Adrenal gland (tissue), 12 donors: ENCODE measurements around the gene SNRK. TPM values are rescaled to one million over a fixed set of nuclear protein-coding genes. Genes with fewer than 3 reads are reported as not detected.

Experiments
- DNase-seq, 7 donors: peaks; one replicate each; pipeline ENCODE4 v3.0.0-alpha.2; 2019 to 2020
- H3K27ac ChIP-seq, 5 donors: fragments of 200-600 bp; sonication (generic) in 4 of 5; 1 replicate in 3 of 5; 2 replicates in 2 of 5; pipeline versions ENCODE4 v1.5.1 to v1.8.0; 2016 to 2020; ENCODE audit warnings: mild to moderate bottlenecking in 1 of 5
- H3K27me3 ChIP-seq: fragments of 200-600 bp; 2 replicates; pipeline ENCODE4 v1.8.0; 2021
- H3K36me3 ChIP-seq, 2 donors: fragments of 200-600 bp; replicated peaks in 1 of 2; 1 replicate in 1 of 2; 2 replicates in 1 of 2; pipeline versions ENCODE4 v1.5.1 to v1.8.0; 2018 to 2022
- H3K4me1 ChIP-seq, 2 donors: fragments of 200-600 bp; replicated peaks in 1 of 2; 1 replicate in 1 of 2; 2 replicates in 1 of 2; pipeline versions ENCODE4 v1.5.1 to v1.8.0; 2018 to 2021
- H3K4me3 ChIP-seq, 4 donors: fragments of 200-600 bp; sonication (generic) in 3 of 4; one replicate each; pipeline ENCODE4 v1.5.1; 2016 to 2018
- H3K9me3 ChIP-seq, 3 donors: fragments of 200-600 bp; sonication (generic) in 1 of 3; replicated peaks in 1 of 3; 1 replicate in 2 of 3; 2 replicates in 1 of 3; pipeline versions ENCODE4 v1.5.1 to v1.8.0; 2016 to 2021
- CTCF ChIP-seq, 6 experiments: fragments of 450-650 bp in 4 of 6; fragments of 200-600 bp in 2 of 6; sonication (generic) in 1 of 6; IDR thresholded peaks; 1 replicate in 5 of 6; 2 replicates in 1 of 6; pipeline versions ENCODE4 v1.5.1 to v1.8.0; 2016 to 2021; ENCODE audit warnings: antibody characterized with exemption in 6 of 6, mild to moderate bottlenecking in 2 of 6, moderate library complexity in 1 of 6
- POLR2A ChIP-seq, 2 donors: fragments of 450-650 bp; IDR thresholded peaks; one replicate each; pipeline ENCODE4 v1.6.1; 2017; ENCODE audit warnings: antibody characterized with exemption in 2 of 2, mild to moderate bottlenecking in 2 of 2, moderate library complexity in 1 of 2
- WGBS, 4 donors: extraction: QIAGEN DNeasy Blood & Tissue Kit in 2 of 4; methylation state at CpG; one replicate each; pipeline versions ENCODE4 v1.1.5 to v1.1.7; 2013 to 2017; 5-methylcytosine and 5-hydroxymethylcytosine counted together
- intact Hi-C, 2 donors: fragments of 100-400 bp; cut with DNase I; formaldehyde crosslinking; loops; one replicate each; pipeline versions ENCODE4 v1.14.1 to v1.15.0; 2022 to 2023
- polyA plus RNA-seq, 3 donors: library from polyadenylated mRNA; stranded (reverse); fragments of 200-250 nt in 2 of 3; fragments of 350-450 nt in 1 of 3; fragmentation: Illumina TruSeq in 1 of 3; extraction: RNeasy Lipid Tissue Mini Kit (QIAGEN cat#74804) in 1 of 3; gene quantifications; one replicate each; pipeline ENCODE4 v1.2.3, GENCODE V29; 2013 to 2014
- total RNA-seq, 9 donors: library from RNA; depleted of rRNA in 4 of 9; stranded (reverse); fragments of >200 nt in 4 of 9; fragments of 120-200 nt in 1 of 9; fragmentation: NEBNext Ultra II Directional in 1 of 9; extraction: Animal tissue kit (Norgen Biotek cat#: 25700) in 1 of 9; gene quantifications; one replicate each; pipeline versions ENCODE4 v1.1.0 to v1.2.4, GENCODE V29; 2013 to 2023
- donor health status: healthy with polysubstance abuse.
- donor health status: Bipolar disorder and iron deficiency.
- donor health status: DM: yes; HTN: yes; CAD: no.
- donor health status: DM: no; HTN: no; CAD: no.
- donor health status: DM: no; HTN: no; CAD: no.
- donor health status: DM: yes; HTN: yes; CAD: no.

Gene SNRK
- total and polyA plus RNA-seq, 12 donors: 8.1 to 36.4 (median 23.0) TPM

GRCh38 chr3:43323541-43323940, 37.2 kb downstream of the SNRK start:
- intact Hi-C loops: no loop called here
- H3K27ac ChIP-seq: no peak overlapping the region
- TF ChIP-seq POLR2A (IDR thresholded peaks at IDR 0.05): no peak
- TF ChIP-seq CTCF (IDR thresholded peaks at IDR 0.05): no peak
- no peaks in the 10 kb centered on the region for H3K27me3 ChIP-seq
- no peaks in the 10 kb centered on the region for H3K9me3 ChIP-seq
- peaks cover 15 to 56% of the 10 kb centered on the region in 2 donors for H3K4me1 ChIP-seq
- no peaks in the 10 kb centered on the region for H3K36me3 ChIP-seq
- no peak for DNase-seq
- 95 to 100% (median 100%) methylated on average over 1 of the region's 1 CpG for WGBS, 4 donors
- H3K4me3 ChIP-seq: no peak overlapping the region

DNA sequence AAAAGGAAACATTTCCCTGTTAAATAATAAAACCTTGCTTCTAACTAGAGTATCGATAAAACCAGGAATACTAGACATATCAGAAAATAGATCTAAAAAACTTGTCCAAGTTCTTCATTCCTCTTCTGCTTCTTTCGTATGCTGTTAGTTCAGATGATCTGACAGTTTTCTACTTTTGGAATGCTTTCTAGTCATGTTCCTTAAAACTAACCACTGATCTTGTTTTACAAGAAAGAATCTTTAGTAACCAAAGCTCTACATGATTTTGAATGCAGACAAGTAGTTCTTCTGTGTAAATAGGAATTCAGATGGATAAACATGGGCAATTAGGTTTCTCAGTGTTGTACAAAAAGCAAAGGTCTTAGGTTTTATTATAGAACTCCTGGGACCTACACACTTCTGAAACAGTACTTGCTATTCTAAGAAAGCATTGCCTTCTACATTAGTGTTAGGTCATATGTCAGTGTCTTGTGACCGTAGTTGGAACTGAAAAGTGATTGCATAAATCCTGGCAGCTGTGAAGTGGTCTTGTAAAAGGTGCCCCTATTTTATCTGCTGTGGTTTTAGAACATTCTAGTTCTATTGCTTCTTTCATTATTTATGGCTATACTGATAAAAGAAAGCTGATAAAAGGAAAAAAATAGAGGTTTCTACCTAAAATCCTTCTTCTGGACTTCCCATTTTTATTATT, 40.7 kb downstream of the SNRK start:
- DNase-seq: peak in 2 of 7 donors; percentile 21 to 23
- Histone ChIP-seq H3K4me3 (no peak overlapping the region), H3K4me1 (peaks cover 15 to 52% of the 10 kb centered on the region in 2 donors), H3K9me3 (no peaks in the 10 kb centered on the region), H3K27me3 (no peaks in the 10 kb centered on the region), H3K27ac (peak overlapping the region in 3 of 5 donors; percentile 12 to 51 (median 17)), H3K36me3 (no peaks in the 10 kb centered on the region)
- intact Hi-C loops: no loop called here
- 39 to 46% (median 44%) methylated on average over 3 of the region's 3 CpGs for WGBS, 4 donors
- TF ChIP-seq POLR2A (IDR thresholded peaks at IDR 0.05): no peak
- no peak for TF ChIP-seq CTCF (IDR thresholded peaks at IDR 0.05)

DNA sequence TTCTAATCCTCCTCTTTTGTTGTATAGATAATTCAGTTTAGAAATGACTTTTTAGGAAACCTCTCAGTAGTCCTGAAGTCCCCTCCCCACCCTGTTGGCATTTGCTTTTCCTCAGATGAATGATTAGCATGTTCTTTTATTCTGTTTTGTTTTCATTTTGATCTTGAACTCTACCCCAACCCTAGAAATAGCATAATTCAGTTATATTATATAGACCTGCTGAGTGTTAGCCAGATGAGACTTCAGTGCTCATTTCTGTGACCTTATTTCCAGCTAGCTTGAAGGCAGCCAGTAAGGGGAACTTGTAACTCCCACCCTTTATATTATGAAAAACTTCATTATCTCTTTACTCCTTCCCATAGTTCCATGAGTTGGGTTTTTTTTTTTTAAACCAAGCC, 41.2 kb downstream of the SNRK start:
- Histone ChIP-seq H3K4me1 (peaks cover 15 to 52% of the 10 kb centered on the region in 2 donors), H3K4me3 (no peak overlapping the region), H3K27ac (peak overlapping the region in 2 of 5 donors; percentile 17 to 51), H3K9me3 (no peaks in the 10 kb centered on the region), H3K27me3 (no peaks in the 10 kb centered on the region), H3K36me3 (no peaks in the 10 kb centered on the region)
- DNase-seq: no peak
- intact Hi-C loops: no loop called here
- TF ChIP-seq POLR2A (IDR thresholded peaks at IDR 0.05): no peak

GRCh38 chr3:43328653-43329052, 42.3 kb downstream of the SNRK start:
- intact Hi-C loops: no loop called here
- peak in 2 of 7 donors; percentile 11 to 22 for DNase-seq
- peaks cover 15 to 52% of the 10 kb centered on the region in 2 donors for H3K4me1 ChIP-seq
- H3K27ac ChIP-seq: peak overlapping the region in 1 of 5 donors; percentile 51
- no peaks in the 10 kb centered on the region for H3K27me3 ChIP-seq
- H3K4me3 ChIP-seq: no peak overlapping the region
- H3K36me3 ChIP-seq: no peaks in the 10 kb centered on the region
- TF ChIP-seq CTCF (IDR thresholded peaks at IDR 0.05) (no peak), POLR2A (IDR thresholded peaks at IDR 0.05) (no peak)
- no peaks in the 10 kb centered on the region for H3K9me3 ChIP-seq

DNA sequence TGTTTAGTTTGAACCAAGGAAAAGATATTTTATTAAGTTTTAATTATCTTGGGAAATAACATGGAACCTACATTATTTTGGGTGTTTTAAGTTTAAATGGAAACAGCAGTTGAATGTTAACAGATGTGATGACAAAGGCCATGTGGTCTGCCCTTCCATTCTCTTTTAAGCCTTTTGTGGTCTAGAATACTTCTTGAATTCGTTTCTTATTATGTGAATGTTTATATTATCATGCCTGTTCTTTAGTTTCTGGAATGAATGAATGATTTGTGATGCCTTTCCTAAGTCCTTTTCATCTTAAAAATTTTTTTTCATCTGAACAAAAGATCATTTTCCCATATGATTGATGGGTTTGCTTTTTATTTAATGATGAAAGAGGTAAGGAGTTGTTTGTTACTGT, 44.6 kb downstream of the SNRK start:
- H3K27ac ChIP-seq: no peak overlapping the region
- intact Hi-C loops: no loop called here
- no peak for TF ChIP-seq POLR2A (IDR thresholded peaks at IDR 0.05)
- TF ChIP-seq CTCF (IDR thresholded peaks at IDR 0.05): no peak
- no peaks in the 10 kb centered on the region for H3K9me3 ChIP-seq
- peaks cover 12 to 38% of the 10 kb centered on the region in 2 donors for H3K4me1 ChIP-seq
- WGBS, 4 donors: 63 to 71% (median 63%) methylated on average over 1 of the region's 1 CpG
- DNase-seq: no peak
- H3K36me3 ChIP-seq: no peaks in the 10 kb centered on the region
- H3K27me3 ChIP-seq: no peaks in the 10 kb centered on the region
- no peak overlapping the region for H3K4me3 ChIP-seq
